Neutrophil (primary cell): ENCODE data around the gene TAF1L.

Source experiments
- H3K27ac ChIP-seq: fragments of 200-600 bp; sonication (generic); 2 replicates; pipeline ENCODE4 v1.5.1; 2016; ENCODE audit warnings: mild to moderate bottlenecking, moderate library complexity
- H3K27me3 ChIP-seq: fragments of 200-600 bp; sonication (generic); 2 replicates; pipeline ENCODE4 v1.6.0; 2016; ENCODE audit warnings: mild to moderate bottlenecking
- H3K36me3 ChIP-seq: fragments of 200-600 bp; sonication (generic); 2 replicates; pipeline ENCODE4 v1.5.1; 2017
- H3K4me1 ChIP-seq, 2 experiments: fragments of 200-600 bp in 1 of 2; sonication (generic) in 1 of 2; 1 replicate in 1 of 2; 2 replicates in 1 of 2; pipeline versions ENCODE4 v1.5.1 to v1.6.1; 2013 to 2016; ENCODE audit warnings: low read depth in 1 of 2, low read length in 1 of 2, mild to moderate bottlenecking in 1 of 2, moderate library complexity in 1 of 2; ENCODE audit not compliant: control insufficient read depth in 1 of 2, insufficient read depth in 1 of 2
- H3K4me3 ChIP-seq, 2 experiments: fragments of 200-600 bp in 1 of 2; sonication (generic) in 1 of 2; 1 replicate in 1 of 2; 2 replicates in 1 of 2; pipeline ENCODE4 v1.5.1; 2013 to 2016; ENCODE audit warnings: low read depth in 1 of 2, low read length in 1 of 2, mild to moderate bottlenecking in 1 of 2, moderate library complexity in 1 of 2
- H3K9me3 ChIP-seq: fragments of 200-600 bp; sonication (generic); 2 replicates; pipeline ENCODE4 v1.5.1; 2016
- TF ChIP-seq, protein P1 (sequence below): fragments of 200-600 bp; sonication (generic); IDR thresholded peaks from 2 replicates; pipeline ENCODE4 v1.5.1; 2016; ENCODE audit warnings: antibody characterized with exemption

TAF1L gene

GRCh38 chr9:32587901-32588300 is 47.6 kb downstream of the TAF1L start:
- TF ChIP-seq, protein P1, sequence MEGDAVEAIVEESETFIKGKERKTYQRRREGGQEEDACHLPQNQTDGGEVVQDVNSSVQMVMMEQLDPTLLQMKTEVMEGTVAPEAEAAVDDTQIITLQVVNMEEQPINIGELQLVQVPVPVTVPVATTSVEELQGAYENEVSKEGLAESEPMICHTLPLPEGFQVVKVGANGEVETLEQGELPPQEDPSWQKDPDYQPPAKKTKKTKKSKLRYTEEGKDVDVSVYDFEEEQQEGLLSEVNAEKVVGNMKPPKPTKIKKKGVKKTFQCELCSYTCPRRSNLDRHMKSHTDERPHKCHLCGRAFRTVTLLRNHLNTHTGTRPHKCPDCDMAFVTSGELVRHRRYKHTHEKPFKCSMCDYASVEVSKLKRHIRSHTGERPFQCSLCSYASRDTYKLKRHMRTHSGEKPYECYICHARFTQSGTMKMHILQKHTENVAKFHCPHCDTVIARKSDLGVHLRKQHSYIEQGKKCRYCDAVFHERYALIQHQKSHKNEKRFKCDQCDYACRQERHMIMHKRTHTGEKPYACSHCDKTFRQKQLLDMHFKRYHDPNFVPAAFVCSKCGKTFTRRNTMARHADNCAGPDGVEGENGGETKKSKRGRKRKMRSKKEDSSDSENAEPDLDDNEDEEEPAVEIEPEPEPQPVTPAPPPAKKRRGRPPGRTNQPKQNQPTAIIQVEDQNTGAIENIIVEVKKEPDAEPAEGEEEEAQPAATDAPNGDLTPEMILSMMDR: no peak
- Histone ChIP-seq H3K27me3 (peaks cover 77% of the 10 kb centered on the region), H3K4me1 (no peaks in the 10 kb centered on the region), H3K9me3 (no peaks in the 10 kb centered on the region), H3K27ac (no peak overlapping the region), H3K4me3 (no peak overlapping the region), H3K36me3 (no peaks in the 10 kb centered on the region)

- H3K36me3 ChIP-seq: no peaks in the 10 kb centered on the region
- peaks cover 83% of the 10 kb centered on the region for H3K27me3 ChIP-seq
- no peaks in the 10 kb centered on the region for H3K9me3 ChIP-seq
- TF ChIP-seq, protein P1: no peak
- H3K27ac ChIP-seq: no peak overlapping the region
- no peaks in the 10 kb centered on the region for H3K4me1 ChIP-seq
- H3K4me3 ChIP-seq: no peak overlapping the region
Measured at GRCh38 chr9:32584784-32585183, 50.7 kb downstream of the TAF1L start.

GRCh38 chr9:32581512-32582143 is 53.8 kb downstream of the TAF1L start:
- H3K27ac ChIP-seq: no peak overlapping the region
- H3K27me3 ChIP-seq: peaks cover 80% of the 10 kb centered on the region
- no peaks in the 10 kb centered on the region for H3K9me3 ChIP-seq
- TF ChIP-seq, protein P1: no peak
- no peak overlapping the region for H3K4me3 ChIP-seq
- H3K36me3 ChIP-seq: no peaks in the 10 kb centered on the region
- H3K4me1 ChIP-seq: no peaks in the 10 kb centered on the region

DNA sequence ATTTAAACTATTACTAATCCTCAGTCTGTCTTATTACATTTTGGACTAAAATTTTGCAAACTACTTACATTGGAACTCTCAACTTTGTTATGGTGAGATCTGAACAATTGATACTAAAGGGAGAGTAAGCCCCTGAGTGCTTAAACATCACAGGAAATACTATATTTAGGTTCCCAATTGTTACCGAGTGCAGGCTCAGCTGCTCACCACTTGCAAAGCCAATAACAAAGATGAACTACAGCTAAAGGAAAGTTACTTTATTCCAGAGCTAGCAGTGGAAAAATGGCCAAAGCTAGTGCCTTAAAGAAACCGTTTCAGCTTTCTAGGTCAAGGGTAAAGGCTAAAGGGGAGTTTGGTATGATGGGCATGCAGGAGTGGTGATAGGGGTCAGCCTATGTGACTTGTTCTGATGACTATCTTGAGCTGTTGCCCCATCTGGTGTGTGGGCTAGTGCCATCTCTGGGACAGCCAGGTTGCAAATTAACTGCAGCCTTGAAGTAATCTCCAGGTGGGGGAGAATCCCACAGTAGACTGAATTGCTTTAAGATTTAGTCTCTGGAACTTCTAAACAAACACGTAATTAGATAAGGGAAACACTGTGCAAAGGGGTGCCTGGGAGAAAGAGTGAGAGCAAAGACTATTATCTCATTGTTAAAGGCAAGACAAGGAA is 54.7 kb downstream of the TAF1L start:
- Histone ChIP-seq H3K4me3 (no peak overlapping the region), H3K27me3 (peaks cover 79% of the 10 kb centered on the region), H3K4me1 (no peaks in the 10 kb centered on the region), H3K27ac (no peak overlapping the region), H3K36me3 (no peaks in the 10 kb centered on the region), H3K9me3 (no peaks in the 10 kb centered on the region)
- TF ChIP-seq, protein P1: no peak

GRCh38 chr9:32579706-32580331 is 55.6 kb downstream of the TAF1L start:
- no peak overlapping the region for H3K27ac ChIP-seq
- no peak overlapping the region for H3K4me3 ChIP-seq
- H3K27me3 ChIP-seq: peaks cover 70% of the 10 kb centered on the region
- no peaks in the 10 kb centered on the region for H3K9me3 ChIP-seq
- TF ChIP-seq, protein P1: peak; percentile 93
- no peaks in the 10 kb centered on the region for H3K4me1 ChIP-seq
- no peaks in the 10 kb centered on the region for H3K36me3 ChIP-seq
